Measurements from ENCODE around the gene ABHD2.

DNA sequence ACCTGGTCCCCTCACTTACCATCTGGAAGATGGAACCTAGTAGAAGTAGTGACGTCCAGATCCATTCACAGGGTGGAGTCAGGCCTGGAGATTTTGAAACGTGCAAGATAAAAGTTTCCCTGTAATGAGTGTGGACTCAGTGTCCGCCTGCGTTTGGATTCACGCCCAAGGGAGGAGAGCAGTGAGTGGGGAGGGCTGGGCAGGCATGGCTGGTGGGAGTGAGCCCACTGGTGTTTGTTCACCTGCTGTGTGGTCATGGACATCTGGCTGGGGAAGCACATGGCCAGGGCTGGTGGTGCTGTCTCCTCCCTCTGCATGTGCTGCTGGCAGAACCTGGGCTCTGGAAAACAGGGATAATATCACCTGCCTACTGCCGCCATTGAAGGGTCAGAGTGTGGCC is 96.1 kb downstream of the ABHD2 start:
- TF ChIP-seq POLR2A (IDR thresholded peaks at IDR 0.05) = no peak
- TF ChIP-seq, protein P1, sequence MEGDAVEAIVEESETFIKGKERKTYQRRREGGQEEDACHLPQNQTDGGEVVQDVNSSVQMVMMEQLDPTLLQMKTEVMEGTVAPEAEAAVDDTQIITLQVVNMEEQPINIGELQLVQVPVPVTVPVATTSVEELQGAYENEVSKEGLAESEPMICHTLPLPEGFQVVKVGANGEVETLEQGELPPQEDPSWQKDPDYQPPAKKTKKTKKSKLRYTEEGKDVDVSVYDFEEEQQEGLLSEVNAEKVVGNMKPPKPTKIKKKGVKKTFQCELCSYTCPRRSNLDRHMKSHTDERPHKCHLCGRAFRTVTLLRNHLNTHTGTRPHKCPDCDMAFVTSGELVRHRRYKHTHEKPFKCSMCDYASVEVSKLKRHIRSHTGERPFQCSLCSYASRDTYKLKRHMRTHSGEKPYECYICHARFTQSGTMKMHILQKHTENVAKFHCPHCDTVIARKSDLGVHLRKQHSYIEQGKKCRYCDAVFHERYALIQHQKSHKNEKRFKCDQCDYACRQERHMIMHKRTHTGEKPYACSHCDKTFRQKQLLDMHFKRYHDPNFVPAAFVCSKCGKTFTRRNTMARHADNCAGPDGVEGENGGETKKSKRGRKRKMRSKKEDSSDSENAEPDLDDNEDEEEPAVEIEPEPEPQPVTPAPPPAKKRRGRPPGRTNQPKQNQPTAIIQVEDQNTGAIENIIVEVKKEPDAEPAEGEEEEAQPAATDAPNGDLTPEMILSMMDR (IDR thresholded peaks at IDR 0.05) = no peak
- TF ChIP-seq POLR2AphosphoS5 (IDR thresholded peaks at IDR 0.05) = no peak
